Astrocyte of the hippocampus (primary cell): ENCODE results near the gene CEP85L.
A peak's percentile ranks its signal among the peaks of the same experiment; 100 is the strongest.

Source experiments
- DNase-seq: peaks from one replicate; pipeline ENCODE4 v3.0.0; 2011; ENCODE audit warnings: low read depth, low spot score

The CEP85L gene

GRCh38 chr6:118651282-118652050 lies at the start of gene CEP85L:
Gene CEP85L, minus strand, starts transcription at chr6:118651591. Its CDS starts 322 bp downstream, at chr6:118651269.
- DNase-seq, result peak; percentile 96

- no peak for DNase-seq
These were observed 49.1 kb upstream of the CEP85L start for GRCh38 chr6:118700531-118700930.

- DNase-seq, result no peak
These were observed 46.2 kb upstream of the CEP85L start for GRCh38 chr6:118697554-118697953.

- DNase-seq, result no peak
These were observed 44.9 kb upstream of the CEP85L start for GRCh38 chr6:118696271-118696670.

- DNase-seq, result no peak
These were observed 42.2 kb upstream of the CEP85L start for GRCh38 chr6:118693562-118693961.

GRCh38 chr6:118685823-118686449 lies 34.5 kb upstream of the CEP85L start:
- peak; percentile 20 for DNase-seq

- DNase-seq, result no peak
These were observed 32.8 kb upstream of the CEP85L start for GRCh38 chr6:118683881-118684872.

- no peak for DNase-seq
These were observed 29.2 kb upstream of the CEP85L start for GRCh38 chr6:118680452-118681095.

- peak; percentile 46 for DNase-seq
These were observed 28.0 kb upstream of the CEP85L start for GRCh38 chr6:118679327-118679901.

GRCh38 chr6:118678866-118679265 lies 27.5 kb upstream of the CEP85L start:
- DNase-seq, result peak; percentile 71

GRCh38 chr6:118677193-118677592 lies 25.8 kb upstream of the CEP85L start:
- DNase-seq, result no peak

- DNase-seq, result no peak
These were observed 23.8 kb upstream of the CEP85L start for GRCh38 chr6:118675225-118675624.

- DNase-seq, result no peak
These were observed 23.4 kb upstream of the CEP85L start for GRCh38 chr6:118674772-118675171.

GRCh38 chr6:118672678-118673077 lies 21.3 kb upstream of the CEP85L start:
- no peak for DNase-seq

GRCh38 chr6:118669561-118669960 lies 18.2 kb upstream of the CEP85L start:
- no peak for DNase-seq

- peak; percentile 79 for DNase-seq
These were observed 17.5 kb upstream of the CEP85L start for GRCh38 chr6:118668761-118669385.

GRCh38 chr6:118667988-118668387 lies 16.6 kb upstream of the CEP85L start:
- no peak for DNase-seq

GRCh38 chr6:118665011-118665410 lies 13.6 kb upstream of the CEP85L start:
- DNase-seq, result no peak

GRCh38 chr6:118663993-118664985 lies 12.9 kb upstream of the CEP85L start:
- DNase-seq, result no peak
